ENCODE results near the gene HSPB8. TPM values are rescaled to one million over a fixed set of nuclear protein-coding genes. Genes with fewer than 3 reads are reported as not detected.

The HSPB8 gene, protein sequence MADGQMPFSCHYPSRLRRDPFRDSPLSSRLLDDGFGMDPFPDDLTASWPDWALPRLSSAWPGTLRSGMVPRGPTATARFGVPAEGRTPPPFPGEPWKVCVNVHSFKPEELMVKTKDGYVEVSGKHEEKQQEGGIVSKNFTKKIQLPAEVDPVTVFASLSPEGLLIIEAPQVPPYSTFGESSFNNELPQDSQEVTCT
- 0.05 and 0.13 TPM in 2 replicates for total RNA-seq (2014; rRNA removed; shearing (Covaris generic))

DNA sequence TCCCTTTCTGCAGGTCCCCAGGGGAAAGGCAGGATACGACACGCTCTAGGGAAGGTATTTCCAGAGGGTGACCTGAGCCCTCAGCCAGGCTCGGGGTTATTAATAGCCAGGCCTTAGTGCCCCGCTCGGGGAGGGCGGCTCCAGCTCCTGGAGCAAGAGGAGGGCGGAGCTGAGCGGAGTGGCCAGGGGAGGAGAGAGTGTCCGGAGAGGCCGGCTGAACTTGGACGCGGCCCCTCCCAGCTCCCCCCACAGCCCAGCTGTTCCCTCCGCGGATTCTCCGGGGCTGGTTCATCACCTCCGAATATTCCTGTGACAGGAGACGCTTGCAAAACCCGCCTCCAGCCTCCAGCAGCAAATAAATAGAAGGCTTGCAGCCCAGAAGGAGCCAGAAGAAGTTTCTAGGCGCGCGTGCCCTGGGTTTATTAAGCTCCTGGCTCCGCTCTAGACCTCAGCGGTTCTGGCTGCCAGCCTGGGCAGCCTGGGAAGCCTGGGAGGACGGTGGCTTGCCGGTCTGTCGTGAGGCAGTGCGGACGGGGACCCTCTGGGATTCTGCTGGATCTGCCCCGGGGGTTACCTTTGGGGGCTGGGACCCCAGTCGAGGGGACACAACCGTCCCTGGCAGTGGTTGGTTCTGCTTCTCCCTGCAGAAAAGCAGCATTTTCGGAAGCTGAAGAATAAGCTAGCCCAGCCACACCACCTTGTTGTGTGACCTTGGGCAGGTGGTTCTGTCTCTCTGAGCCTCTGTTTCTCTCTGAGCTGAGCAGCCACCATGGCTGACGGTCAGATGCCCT lies at the start of gene HSPB8:
Gene HSPB8, plus strand, starts transcription at position 388 of the 791 bp plus-strand sequence. Its CDS starts 382 bp downstream, at position 770.
- no peak for DNase-seq (ENCODE audit: low spot score)

DNA sequence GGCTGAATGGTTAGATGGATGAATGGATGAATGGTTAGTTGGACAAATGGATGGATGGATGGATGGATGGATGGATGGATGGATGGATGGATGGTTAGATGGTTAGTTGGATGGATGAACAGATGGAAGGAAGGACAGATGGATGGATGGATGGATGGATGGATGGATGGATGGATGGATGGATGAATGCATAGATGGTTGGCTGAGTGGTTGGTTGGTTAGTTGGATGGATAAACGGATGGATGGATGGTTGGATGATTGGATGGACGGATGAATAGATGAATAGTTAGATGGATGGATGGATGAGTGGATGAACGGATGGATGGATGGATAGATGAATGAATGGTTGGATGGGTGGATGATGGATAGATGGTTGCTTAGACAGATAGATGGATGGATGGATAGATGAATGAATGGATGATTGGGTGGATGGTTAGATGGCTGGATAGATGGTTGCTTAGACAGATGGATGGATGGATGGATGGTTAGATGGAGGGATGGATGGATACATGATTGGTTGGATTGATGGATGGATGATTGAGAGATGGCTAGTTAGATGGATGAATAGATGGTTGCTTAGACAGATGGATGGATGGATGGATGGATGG lies 48.8 kb upstream of the HSPB8 start:
- DNase-seq (ENCODE audit: low spot score): no peak

DNA sequence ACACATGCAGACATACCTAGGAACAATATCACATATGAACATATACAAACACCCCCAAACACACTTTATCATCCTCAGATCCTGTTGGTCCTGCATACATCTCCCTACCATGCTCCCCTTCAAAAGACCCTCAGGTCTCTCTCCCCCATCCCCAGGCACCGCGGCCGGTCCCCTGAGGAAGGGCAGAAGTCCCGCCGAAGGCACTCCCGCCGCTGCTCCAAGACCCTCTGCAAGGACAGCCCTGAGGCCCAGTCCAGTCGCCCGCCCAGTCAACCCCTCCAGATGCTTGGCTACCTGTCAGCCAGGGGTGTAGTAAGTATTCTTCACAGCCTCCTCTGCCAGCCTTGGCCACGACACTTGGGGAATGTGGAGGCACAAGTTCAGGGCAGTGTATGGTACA lies 48.2 kb upstream of the HSPB8 start:
- no peak for DNase-seq (ENCODE audit: low spot score)

DNA sequence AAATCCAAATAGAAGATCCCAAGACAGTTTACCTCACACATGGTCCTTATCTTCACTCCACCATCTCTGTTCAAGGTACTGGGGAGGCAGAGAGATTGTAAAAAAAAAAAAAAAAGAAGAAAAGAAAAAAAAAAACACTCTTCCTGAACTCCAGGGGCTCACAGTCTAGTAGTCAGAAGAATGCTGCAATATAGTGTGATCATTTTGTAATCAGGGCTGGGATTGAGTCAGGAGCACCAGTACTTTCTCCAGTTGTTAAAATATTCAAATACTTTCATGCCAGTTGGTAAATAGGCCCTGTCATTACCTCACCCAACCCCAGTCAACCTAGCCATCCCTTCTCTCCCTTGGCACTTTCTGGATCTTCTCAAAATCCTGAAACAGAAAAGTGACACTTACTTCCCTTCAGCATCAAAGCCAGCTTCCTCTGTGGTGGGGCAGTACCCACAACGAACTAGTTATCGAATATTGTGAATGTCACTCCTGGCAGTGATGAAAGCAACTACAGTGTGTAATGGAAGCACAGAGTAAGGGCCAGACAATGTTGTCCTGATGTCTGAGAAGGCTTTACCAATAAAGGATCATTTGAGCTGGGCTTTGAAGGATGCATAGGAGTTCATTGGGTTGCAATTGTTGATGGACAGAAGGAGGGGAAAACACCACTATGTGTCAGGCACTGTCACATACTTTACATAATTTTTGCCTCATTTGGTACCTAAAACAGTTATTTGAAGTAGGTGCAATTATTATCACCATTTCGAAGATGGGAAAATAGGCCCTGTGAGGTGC lies 44.3 kb upstream of the HSPB8 start:
- DNase-seq (ENCODE audit: low spot score): no peak

DNA sequence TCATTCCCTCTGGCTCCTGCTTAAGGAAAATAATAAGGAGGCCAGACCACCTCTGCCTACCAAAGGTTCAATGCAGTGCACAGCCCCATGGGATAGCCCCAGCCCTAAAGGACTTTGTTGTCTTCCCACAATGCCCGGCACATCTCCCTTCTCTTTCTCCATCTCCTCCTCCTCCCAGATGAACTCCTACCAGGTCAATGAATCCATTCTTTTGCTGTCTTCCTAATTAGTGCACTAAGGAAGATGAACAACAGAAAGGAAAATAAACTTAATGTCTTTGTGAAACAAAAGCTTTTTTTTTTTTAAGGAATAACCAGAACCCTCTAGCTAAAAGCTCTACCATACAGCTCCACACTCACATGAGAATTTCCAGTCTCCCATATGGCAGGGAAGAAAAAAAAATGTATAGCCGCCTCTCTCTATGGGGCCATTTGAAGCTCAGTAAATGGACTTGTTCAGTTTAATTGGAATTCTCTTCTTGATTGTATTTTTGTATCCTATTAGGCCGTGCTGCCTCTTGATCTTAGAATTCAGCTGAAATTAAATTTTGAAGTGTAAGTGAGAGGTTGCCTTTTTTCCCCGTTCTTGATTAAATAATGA lies 41.8 kb upstream of the HSPB8 start:
- no peak for DNase-seq (ENCODE audit: low spot score)

DNA sequence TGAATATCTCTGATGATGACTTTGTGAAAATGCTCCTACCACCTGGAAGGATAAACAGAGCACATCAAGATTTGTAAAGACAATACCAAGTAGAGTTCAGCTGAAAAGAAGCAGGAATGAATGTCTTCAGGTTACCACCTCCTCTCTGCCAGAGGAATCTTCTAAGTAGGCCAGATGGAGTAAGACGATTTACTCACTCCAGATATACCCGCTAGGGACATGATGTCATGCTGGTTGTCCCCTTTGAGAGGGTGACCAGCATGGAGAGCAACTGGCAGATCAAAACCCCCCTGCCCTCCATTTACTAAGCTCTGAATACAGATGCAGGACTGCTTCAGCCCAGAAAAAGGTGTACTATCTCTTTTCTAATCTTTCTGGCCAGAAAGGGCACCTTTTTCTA lies 39.3 kb upstream of the HSPB8 start:
- DNase-seq (ENCODE audit: low spot score): no peak

DNA sequence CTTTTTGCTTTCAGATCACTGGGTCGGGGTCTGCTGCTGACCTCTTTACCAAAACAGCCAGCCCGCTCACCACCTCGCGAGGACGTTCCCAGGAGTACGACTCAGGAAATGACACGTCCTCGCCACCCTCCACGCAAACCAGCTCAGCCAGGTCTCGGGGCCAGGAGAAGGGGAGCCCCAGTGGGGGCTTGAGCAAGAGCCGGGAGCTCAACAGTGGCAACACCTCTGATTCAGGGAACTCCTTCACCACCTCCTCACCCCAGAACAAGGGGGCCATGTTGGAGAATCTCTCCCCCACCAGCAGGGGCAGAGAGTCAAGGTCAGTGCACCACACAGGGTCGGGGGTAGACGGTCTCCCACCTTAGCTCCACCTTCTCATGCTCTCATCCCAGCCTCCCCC lies 33.4 kb upstream of the HSPB8 start:
- DNase-seq (ENCODE audit: low spot score): no peak

DNA sequence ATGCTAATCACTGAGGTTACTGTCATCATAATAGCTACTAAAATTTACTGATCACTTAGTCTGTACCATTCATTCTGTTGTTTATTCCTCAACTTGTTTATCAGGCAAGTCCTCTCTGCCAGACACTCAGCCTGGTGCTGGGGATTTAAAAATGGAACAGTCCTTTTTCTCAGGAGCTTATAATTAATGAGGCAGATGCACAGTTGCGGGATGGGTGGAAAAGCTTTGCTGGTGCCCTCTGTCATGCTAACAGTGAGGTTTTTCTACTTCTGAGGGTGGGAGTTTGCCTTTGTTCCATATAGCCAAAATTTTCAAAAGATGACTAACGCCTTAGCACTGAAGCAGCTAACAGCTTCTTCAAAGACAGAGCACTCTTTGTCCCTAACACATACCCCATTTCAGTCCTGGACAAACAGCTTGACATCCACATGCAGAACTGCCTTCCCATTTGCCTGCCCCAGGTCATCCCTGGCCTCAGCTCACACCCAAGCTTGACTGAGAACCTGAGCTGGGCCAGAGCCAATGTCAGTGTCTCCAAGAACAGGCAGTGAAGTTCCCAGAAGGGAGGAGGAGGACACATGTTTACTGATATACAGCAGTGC lies 30.8 kb upstream of the HSPB8 start:
- no peak for DNase-seq (ENCODE audit: low spot score)

DNA sequence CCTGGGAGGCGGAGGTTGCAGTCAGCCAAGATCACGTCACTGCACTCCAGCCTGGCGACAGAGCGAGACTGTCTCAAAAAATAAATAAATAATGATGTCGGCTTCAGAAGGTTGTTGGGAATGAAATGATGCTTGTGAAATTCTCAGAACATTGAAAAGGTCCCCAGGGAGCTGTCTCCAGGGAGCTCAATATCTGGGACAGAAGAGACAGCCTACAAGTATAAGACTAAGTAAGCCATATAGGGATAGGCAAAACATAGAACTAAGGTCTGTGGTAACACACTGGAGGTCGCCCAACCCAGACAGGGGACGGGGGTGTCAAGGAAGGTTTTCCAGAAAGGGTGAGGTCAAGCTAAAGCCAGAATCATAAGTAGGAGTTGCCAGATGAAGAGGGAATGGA lies 29.5 kb upstream of the HSPB8 start:
- DNase-seq (ENCODE audit: low spot score): no peak

DNA sequence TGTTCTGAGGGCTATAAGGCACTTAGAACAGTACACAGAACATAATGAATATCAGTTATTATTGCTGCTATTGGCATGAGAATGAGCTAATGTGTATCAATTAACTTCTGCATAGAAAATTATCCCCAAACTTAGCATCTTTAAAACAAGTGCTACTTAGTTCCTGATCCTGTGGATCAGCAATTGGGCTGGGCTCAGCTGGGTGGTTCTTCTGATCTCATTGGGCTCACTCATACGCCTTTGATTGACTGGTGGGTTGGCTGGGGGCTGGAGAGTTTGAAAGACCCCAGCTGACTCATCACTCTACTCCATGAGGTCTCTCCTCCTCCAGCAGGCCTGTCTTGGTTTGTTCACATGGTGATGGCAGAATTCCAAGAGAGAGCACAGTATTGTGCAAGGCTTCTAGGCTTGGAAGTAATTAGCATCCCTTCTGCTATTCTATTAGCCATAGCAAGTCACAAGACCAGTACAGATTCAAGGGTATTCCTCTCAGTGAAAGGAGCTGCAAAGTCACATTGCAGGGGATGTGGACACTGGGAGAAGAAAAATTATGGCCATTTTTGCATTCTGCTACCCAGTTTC lies 27.2 kb upstream of the HSPB8 start:
- no peak for DNase-seq (ENCODE audit: low spot score)

DNA sequence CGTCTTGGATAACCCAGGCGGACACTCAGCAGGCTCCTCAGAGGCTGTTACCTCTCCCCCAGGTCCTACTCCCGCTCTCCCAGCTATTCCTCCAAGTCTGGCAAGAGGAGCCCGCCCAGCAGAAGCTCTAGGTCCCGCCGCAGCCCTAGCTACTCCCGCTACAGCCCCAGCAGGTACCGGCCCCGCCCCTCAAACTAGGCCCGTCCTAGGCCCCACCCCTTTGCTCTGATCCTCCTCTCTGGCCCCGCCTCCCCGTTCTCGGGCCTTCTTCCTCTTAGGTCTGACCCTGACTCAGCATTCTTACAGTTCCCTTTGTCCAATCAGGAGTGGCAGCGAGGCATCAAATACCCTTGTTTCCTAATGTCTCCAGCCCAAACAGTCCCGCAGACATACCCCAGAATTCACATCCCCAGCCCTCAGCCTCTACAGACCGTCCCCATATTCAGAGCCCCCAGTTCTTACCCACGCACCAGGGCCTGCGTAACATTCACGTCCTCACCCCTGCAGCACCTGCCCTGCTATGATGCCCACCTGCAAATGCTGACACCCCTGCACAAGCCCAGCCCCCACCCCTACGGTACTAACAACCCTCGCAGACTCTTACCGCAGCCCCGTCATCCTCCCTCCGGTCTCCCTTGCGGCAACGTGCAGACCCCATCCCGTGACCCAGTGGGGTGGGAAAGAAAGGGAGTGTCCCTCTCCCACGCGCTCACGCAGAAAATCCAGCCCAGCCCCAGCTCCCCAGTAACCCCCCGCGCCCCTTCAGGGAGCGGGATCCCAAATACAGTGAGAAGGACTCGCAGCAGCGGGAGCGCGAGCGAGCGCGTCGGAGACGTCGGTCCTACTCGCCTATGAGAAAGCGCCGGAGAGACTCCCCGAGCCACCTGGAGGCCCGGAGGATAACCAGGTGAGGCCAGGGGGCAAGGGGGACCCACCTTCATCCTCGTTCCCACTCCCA lies 25.0 kb upstream of the HSPB8 start:
- DNase-seq (ENCODE audit: low spot score): no peak

DNA sequence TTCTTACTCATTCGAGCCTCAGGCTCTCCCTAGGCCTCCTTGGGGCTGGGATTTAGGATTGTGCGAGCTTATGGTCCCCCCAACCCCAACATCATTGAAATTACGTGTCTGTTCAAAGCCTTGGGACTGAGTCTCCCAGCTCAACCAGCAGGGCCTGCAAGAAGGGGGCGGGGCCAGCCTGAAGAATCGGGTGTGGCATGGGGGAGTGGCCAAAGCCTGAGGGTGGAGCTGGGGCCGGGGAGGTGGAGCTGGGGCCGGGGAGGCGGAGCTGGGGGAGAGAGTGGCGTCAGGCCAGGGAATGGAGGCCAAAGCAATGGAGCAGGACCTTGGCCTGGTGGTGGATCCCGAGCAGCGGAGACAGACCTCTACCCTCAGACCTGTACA lies 24.3 kb upstream of the HSPB8 start:
- DNase-seq (ENCODE audit: low spot score): no peak

DNA sequence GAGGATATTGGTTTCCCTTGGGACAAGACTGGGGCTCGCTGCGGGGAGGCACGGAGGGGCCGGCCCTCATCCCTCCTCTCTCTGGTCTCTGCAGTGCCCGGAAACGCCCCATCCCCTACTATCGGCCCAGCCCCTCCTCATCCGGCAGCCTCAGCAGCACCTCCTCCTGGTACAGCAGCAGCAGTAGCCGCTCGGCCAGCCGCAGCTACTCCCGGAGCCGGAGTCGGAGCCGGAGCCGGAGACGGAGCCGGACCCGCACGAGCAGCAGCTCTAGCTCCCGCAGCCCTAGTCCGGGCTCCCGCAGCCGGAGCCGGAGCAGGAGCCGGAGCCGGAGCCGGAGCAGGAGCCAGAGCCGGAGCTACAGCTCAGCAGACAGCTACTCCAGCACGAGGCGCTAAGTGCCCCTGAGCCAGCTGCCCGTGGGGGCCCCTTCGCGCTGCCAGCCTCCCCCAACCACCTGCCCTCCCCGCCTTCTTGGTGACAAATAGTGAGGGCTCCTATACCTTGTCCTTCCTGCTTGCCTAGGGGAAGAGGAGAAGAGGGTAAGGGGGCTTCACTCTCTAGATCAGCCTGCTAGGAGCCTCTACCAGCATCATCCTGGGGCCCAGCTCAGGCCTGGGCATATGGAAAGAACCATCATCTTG lies 22.2 kb upstream of the HSPB8 start:
- no peak for DNase-seq (ENCODE audit: low spot score)

DNA sequence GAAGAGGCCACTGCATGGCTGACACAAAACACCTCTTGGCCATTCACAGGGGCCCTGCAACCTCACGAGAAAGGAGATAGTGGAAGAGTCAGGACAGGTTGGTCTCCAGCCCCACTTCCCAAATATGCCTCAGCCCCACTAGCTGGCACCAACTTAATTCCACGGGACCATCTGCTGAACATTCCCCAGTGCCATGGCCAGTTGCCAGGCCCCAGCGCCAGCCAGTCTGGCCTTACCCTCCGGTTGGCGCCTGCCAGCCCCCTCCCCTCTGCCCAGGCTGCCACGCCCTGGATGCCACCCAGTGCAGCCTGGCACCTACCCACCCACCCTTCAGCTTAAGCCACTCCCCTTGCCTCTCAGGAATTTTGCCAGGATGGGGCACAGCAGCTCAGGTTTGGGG lies 21.2 kb upstream of the HSPB8 start:
- no peak for DNase-seq (ENCODE audit: low spot score)

DNA sequence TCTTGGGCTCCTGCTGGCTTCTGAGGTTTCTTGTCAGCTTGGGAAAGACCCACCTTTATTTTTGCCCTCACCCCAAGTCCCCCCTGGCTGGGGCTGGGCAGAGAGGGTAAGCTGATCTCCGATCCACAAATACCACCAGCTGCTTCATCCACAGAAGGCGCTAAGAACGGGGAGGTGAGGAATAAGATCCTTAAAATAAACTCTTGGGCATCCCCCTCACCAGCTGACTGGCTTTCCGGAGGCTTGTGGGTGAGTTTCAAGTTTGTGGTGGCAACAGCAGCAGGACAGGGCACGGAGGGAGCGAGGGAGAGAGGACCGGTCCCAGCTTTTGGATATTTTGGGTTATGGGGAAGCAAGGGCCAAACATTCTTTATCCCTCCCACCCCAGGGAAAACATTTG lies 20.8 kb upstream of the HSPB8 start:
- DNase-seq (ENCODE audit: low spot score): no peak

DNA sequence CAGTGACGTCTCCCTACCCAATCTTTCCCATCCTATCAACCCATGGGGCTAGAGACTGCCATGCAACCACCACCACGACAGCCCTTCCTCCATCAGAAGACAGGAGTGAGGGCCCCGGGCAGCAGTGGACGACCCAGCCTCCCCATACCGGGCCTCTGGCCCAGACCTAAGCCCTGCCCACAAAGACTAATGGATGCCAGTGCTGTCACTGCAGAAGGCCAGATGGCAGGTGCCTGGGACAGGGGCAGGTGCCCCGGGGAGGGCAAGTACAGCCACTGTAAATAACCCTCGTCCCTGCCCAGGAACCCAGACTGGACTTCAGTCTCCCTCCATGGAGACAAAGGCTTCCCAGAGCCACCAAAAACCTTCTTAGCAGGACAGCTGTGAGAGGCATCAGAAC lies 20.3 kb upstream of the HSPB8 start:
- no peak for DNase-seq (ENCODE audit: low spot score)

DNA sequence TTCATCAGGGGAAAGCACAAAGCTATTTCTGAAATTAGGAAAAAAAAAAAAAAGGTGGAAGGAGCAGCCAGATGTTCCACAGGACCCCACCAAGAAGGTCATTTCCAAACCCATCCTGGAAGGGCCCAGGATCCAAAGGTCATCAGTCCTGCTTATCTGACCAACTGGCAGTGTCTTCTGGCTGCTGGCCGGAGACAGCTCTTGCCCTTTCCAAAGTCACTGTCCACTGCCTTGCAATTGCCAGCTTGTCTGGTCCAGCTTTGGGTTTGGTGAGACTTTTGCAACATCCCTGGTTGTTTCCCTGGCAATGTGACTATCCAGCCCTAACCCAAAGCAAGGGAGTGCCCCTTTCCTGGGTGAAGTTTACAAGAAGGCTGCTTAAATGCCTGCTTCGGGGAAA lies 18.9 kb upstream of the HSPB8 start:
- DNase-seq (ENCODE audit: low spot score): no peak

DNA sequence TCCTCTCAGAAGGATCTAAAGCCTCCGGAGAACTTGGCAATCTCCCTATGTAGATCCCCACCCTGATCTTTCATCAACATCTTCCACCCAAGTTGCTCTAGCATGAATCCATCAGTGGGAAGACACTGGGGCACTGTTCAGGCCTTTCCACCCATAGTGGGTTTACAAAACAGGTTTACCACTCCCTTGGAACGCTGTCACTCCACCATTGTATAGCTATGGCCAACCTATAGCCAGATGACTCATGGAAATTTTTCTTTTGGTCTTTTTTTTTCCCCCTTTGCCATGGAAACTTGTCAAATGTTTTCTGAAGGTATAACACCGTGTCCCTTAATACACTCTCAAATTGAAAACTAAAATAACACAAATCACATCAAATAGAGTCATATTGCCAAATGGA lies 10.8 kb upstream of the HSPB8 start:
- DNase-seq (ENCODE audit: low spot score): no peak

DNA sequence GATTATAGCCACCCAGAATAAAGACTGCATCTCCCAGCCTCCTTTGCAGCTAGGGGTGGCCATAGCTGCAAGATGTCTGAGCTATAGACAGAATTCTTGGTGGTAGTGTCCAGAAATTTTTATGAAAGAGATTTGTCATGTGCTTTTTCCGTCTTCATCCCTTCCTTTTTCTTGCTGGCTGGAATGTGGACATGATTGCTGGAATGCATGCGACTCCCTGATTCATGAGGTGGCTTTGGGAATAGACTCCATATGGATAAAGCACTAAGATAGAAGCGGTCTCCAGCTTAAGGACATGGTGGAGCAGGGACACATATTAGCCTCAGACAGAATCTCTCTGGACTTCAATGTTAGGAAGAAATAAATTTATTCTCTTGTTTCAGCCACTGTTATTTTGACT lies 10.0 kb upstream of the HSPB8 start:
- no peak for DNase-seq (ENCODE audit: low spot score)

Data from HT-29 (cell line).